GM18861 (cell line): ENCODE measurements around the gene NSD1.

ENCODE experiments used
- ATAC-seq: cut with Tn5 transposase; IDR thresholded peaks from one replicate; pipeline ENCODE4 v1.9.1; 2021; ENCODE audit not compliant: unreplicated experiment

Gene NSD1, protein sequence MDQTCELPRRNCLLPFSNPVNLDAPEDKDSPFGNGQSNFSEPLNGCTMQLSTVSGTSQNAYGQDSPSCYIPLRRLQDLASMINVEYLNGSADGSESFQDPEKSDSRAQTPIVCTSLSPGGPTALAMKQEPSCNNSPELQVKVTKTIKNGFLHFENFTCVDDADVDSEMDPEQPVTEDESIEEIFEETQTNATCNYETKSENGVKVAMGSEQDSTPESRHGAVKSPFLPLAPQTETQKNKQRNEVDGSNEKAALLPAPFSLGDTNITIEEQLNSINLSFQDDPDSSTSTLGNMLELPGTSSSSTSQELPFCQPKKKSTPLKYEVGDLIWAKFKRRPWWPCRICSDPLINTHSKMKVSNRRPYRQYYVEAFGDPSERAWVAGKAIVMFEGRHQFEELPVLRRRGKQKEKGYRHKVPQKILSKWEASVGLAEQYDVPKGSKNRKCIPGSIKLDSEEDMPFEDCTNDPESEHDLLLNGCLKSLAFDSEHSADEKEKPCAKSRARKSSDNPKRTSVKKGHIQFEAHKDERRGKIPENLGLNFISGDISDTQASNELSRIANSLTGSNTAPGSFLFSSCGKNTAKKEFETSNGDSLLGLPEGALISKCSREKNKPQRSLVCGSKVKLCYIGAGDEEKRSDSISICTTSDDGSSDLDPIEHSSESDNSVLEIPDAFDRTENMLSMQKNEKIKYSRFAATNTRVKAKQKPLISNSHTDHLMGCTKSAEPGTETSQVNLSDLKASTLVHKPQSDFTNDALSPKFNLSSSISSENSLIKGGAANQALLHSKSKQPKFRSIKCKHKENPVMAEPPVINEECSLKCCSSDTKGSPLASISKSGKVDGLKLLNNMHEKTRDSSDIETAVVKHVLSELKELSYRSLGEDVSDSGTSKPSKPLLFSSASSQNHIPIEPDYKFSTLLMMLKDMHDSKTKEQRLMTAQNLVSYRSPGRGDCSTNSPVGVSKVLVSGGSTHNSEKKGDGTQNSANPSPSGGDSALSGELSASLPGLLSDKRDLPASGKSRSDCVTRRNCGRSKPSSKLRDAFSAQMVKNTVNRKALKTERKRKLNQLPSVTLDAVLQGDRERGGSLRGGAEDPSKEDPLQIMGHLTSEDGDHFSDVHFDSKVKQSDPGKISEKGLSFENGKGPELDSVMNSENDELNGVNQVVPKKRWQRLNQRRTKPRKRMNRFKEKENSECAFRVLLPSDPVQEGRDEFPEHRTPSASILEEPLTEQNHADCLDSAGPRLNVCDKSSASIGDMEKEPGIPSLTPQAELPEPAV (N-terminal part only)

GRCh38 chr5:177133096-177133852 is at the start of gene NSD1:
NSD1 (plus strand) TSS chr5:177133773; CDS start chr5:177135104, 1,331 bp downstream.
- peak; percentile 45 for ATAC-seq

DNA sequence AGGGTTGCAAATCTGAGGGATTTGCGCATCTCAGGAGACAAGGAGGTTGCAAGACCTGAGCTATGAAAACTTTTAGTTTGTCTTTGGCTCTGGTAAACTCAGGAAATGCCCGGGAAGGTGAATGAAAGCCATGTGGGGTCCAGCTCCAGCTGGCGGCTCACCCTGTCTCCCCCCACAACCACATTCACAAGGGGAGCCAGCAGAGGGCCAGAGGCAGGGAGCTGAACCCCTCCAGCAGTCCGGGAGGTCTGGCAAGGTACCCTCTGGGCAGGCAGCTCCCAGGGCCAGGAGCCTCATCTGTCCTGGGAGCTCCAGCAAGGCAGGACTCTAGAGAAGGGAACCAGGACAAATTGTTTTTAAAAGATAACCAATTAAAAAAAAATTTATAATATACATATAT is 49.4 kb upstream of the NSD1 start:
- ATAC-seq: no peak

GRCh38 chr5:177085985-177086653 is 47.5 kb upstream of the NSD1 start:
- ATAC-seq: no peak

DNA sequence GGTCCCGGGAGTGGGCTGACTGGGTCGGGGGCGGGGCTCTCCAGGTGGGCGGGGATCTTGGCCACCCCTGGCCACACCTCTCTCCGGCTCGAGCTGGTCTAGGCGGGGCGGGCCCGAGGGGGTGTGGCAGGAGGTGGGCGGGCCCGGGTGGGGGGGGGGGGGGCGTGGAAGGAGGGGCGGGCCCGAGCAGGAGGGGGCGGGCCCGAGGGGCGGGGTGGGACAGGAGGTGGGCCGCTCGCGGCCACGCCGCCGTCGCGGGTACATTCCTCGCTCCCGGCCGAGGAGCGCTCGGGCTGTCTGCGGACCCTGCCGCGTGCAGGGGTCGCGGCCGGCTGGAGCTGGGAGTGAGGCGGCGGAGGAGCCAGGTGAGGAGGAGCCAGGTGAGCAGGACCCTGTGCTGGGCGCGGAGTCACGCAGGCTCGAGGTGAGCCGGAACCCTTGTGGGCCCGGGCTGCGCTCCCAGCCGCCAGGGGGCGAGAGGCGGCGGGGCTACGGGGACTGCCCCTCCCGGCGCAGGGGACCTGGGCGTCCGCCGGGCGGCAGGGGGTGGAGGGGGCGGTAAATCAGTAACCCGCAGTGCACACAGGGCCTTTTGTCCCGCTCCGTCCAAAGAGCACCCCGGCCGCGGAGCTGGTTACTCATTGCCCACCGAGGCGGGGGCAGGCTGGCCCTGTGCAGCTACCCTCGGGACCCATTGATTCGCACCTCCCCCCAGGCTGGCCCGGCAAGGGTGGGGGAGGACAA is 46.7 kb upstream of the NSD1 start, which contains the start of gene FGFR4:
FGFR4 (plus strand) TSS at position 262 of the 744 bp plus-strand sequence. CDS start 2,688 bp downstream, outside the sequence.
- peak; percentile 63 for ATAC-seq

GRCh38 chr5:177087398-177088005 is 46.1 kb upstream of the NSD1 start:
- ATAC-seq: no peak

DNA sequence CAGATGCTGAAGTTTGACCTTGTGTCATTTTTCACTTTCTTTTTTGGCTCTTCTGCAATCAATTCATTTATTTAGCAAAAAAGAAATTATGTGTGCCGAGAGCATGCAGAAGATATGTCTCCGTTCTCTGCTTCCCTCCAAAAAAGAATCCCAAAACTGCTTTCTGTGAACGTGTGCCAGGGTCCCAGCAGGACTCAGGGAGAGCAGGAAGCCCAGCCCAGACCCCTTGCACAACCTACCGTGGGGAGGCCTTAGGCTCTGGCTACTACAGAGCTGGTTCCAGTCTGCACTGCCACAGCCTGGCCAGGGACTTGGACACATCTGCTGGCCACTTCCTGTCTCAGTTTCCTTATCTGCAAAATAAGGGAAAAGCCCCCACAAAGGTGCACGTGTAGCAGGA is 44.4 kb upstream of the NSD1 start:
- no peak for ATAC-seq

GRCh38 chr5:177089825-177090641 is 43.5 kb upstream of the NSD1 start:
- ATAC-seq: no peak

DNA sequence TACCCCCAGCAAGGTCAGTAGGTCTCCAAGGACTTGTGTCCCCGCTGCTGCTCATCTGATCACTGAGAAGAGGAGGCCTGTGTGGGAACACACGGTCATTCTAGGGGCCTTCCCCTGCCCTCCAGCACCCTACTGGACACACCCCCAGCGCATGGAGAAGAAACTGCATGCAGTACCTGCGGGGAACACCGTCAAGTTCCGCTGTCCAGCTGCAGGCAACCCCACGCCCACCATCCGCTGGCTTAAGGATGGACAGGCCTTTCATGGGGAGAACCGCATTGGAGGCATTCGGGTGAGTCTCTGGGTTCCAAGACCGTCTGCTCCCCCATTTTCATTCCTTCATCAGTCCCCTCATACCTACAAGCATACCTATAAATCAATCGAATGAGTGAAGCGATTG is 42.8 kb upstream of the NSD1 start:
- no peak for ATAC-seq

DNA sequence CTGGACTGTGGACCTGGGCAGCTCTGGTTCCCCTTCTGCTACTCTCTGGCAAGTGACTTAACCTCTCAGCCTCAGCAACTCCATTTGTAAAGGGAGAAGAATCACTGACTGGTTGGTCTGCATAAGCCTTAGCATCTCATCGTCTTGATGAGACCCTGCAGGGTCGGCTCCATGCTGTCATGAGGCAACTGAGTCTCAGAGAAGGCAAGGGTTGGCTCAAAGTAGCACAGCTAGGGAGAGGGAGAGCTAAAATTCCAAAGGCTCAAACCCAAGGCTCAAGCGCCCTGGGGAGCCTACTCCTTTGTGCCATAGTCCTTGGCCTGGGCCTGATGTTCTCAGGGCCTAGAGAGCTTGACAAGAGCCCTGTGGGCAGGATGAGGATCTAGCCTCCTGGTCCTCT is 42.3 kb upstream of the NSD1 start:
- no peak for ATAC-seq

DNA sequence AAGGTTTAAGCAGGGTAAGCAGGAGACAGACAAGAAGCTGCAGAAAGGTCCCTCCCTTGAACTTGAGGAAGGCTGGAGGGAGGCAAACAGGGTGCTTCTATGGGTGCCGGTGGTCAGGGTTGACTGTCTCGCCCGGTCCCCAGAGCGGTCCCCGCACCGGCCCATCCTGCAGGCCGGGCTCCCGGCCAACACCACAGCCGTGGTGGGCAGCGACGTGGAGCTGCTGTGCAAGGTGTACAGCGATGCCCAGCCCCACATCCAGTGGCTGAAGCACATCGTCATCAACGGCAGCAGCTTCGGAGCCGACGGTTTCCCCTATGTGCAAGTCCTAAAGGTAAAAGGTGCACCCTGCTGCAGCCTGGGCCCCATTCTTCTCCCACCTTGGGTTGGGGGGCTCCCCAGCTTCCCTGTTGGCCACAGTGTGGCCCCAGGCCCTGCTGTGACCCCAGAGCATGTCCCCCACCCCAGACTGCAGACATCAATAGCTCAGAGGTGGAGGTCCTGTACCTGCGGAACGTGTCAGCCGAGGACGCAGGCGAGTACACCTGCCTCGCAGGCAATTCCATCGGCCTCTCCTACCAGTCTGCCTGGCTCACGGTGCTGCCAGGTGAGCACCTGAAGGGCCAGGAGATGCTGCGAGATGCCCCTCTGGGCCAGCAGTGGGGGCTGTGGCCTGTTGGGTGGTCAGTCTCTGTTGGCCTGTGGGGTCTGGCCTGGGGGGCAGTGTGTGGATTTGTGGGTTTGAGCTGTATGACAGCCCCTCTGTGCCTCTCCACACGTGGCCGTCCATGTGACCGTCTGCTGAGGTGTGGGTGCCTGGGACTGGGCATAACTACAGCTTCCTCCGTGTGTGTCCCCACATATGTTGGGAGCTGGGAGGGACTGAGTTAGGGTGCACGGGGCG is 41.1 kb upstream of the NSD1 start:
- ATAC-seq: no peak

- ATAC-seq: no peak
These were observed 40.4 kb upstream of the NSD1 start for GRCh38 chr5:177093082-177093712.

- no peak for ATAC-seq
These were observed 39.8 kb upstream of the NSD1 start for GRCh38 chr5:177093803-177094202.

- ATAC-seq: no peak
These were observed 39.1 kb upstream of the NSD1 start for GRCh38 chr5:177094224-177095087.

DNA sequence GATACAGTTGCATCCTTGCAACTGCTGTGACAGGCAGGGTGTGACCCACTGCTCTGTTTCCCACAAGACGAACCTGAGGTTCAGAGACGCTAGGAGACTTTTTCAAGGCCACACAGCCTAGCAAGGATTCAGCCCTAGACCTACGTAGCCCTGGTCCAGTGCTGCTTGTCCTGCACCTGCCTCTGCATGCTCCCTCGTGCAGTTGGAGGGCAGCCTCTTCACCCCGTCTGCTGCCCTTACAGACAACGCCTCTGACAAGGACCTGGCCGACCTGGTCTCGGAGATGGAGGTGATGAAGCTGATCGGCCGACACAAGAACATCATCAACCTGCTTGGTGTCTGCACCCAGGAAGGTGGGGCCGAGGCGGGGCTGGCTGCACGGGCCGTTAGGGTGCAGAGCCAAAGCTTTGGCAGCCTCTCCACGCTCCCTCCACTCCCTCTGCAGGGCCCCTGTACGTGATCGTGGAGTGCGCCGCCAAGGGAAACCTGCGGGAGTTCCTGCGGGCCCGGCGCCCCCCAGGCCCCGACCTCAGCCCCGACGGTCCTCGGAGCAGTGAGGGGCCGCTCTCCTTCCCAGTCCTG is 38.4 kb upstream of the NSD1 start:
- ATAC-seq: no peak
